Liver (tissue), 9 donors: ENCODE measurements around the gene EIF4E3. TPM values are rescaled to one million over a fixed set of nuclear protein-coding genes. Genes with fewer than 3 reads are reported as not detected.

Experiments used
- DNase-seq: peaks from one replicate; pipeline ENCODE4 v3.0.0-alpha.2; 2017; ENCODE audit warnings: low spot score
- H3K27ac ChIP-seq, 2 donors: one replicate each; pipeline ENCODE4 v1.7.0; 2013; ENCODE audit warnings: inconsistent platforms in 2 of 2, low read length in 2 of 2, control low read depth in 1 of 2, low read depth in 1 of 2, mild to moderate bottlenecking in 1 of 2
- H3K27me3 ChIP-seq, 4 donors: one replicate each; pipeline versions ENCODE4 v1.6.1 to v1.7.0; 2013; ENCODE audit warnings: low read length in 3 of 4, inconsistent platforms in 1 of 4, mild to moderate bottlenecking in 1 of 4, moderate library complexity in 1 of 4; ENCODE audit not compliant: control insufficient read depth in 4 of 4, insufficient read depth in 4 of 4
- H3K36me3 ChIP-seq, 4 donors: one replicate each; pipeline versions ENCODE4 v1.6.1 to v1.7.0; 2013; ENCODE audit warnings: low read length in 3 of 4, mild to moderate bottlenecking in 3 of 4, low read depth in 1 of 4, moderate library complexity in 1 of 4; ENCODE audit not compliant: control insufficient read depth in 4 of 4, insufficient read depth in 3 of 4
- H3K4me1 ChIP-seq, 4 donors: one replicate each; pipeline versions ENCODE4 v1.6.1 to v1.7.0; 2013; ENCODE audit warnings: low read length in 3 of 4, mild to moderate bottlenecking in 3 of 4, moderate library complexity in 1 of 4; ENCODE audit not compliant: control insufficient read depth in 4 of 4, insufficient read depth in 4 of 4
- H3K4me3 ChIP-seq, 3 donors: one replicate each; pipeline versions ENCODE4 v1.6.1 to v1.7.0; 2013; ENCODE audit warnings: low read length in 3 of 3, control low read depth in 1 of 3, low read depth in 1 of 3, mild to moderate bottlenecking in 1 of 3
- H3K9ac ChIP-seq, 2 donors: one replicate each; pipeline ENCODE4 v1.7.0; 2013; ENCODE audit warnings: low read length in 2 of 2, mild to moderate bottlenecking in 2 of 2, moderate library complexity in 2 of 2, control low read depth in 1 of 2, low read depth in 1 of 2
- H3K9me3 ChIP-seq, 4 donors: one replicate each; pipeline versions ENCODE4 v1.6.1 to v1.7.0; 2013; ENCODE audit warnings: low read length in 3 of 4; ENCODE audit not compliant: control insufficient read depth in 4 of 4
- ATF3 ChIP-seq: IDR thresholded peaks from 2 replicates; pipeline ENCODE4 v1.6.1; 2016; ENCODE audit warnings: antibody characterized with exemption
- CTCF ChIP-seq: fragments of 150-350 bp; IDR thresholded peaks from 2 replicates; pipeline ENCODE4 v1.5.1; 2017; ENCODE audit warnings: improper control_type of control experiment, low read depth, low read length; ENCODE audit not compliant: missing input control
- EGR1 ChIP-seq, 2 donors: IDR thresholded peaks; 2 replicates each; pipeline ENCODE4 v1.6.1; 2016 to 2018; ENCODE audit warnings: antibody characterized with exemption in 2 of 2, low read depth in 2 of 2
- FOXA1 ChIP-seq: IDR thresholded peaks from 2 replicates; pipeline ENCODE4 v1.6.1; 2016; ENCODE audit warnings: antibody characterized with exemption
- FOXA2 ChIP-seq: IDR thresholded peaks from 2 replicates; pipeline ENCODE4 v1.6.1; 2016; ENCODE audit warnings: antibody characterized with exemption
- GABPA ChIP-seq, 2 donors: IDR thresholded peaks in 1 of 2; conservative IDR thresholded peaks in 1 of 2; 2 replicates each; pipeline ENCODE4 v1.6.1; 2016; ENCODE audit warnings: antibody characterized with exemption in 2 of 2, mild to moderate bottlenecking in 1 of 2, moderate library complexity in 1 of 2
- HNF4A ChIP-seq, 2 donors: conservative IDR thresholded peaks; 2 replicates each; pipeline ENCODE4 v1.6.1; 2016; ENCODE audit warnings: antibody characterized with exemption in 2 of 2, mild to moderate bottlenecking in 2 of 2
- HNF4G ChIP-seq: IDR thresholded peaks from 2 replicates; pipeline ENCODE4 v1.6.1; 2016; ENCODE audit warnings: antibody characterized with exemption
- JUND ChIP-seq, 2 donors: IDR thresholded peaks; 2 replicates each; pipeline ENCODE4 v1.6.1; 2016; ENCODE audit warnings: antibody characterized with exemption in 2 of 2
- MAX ChIP-seq: IDR thresholded peaks from 2 replicates; pipeline ENCODE4 v1.6.1; 2016; ENCODE audit warnings: antibody characterized with exemption
- NR2F2 ChIP-seq: IDR thresholded peaks from 2 replicates; pipeline ENCODE4 v1.6.1; 2016; ENCODE audit warnings: antibody characterized with exemption
- RAD21 ChIP-seq, 2 donors: IDR thresholded peaks; 2 replicates each; pipeline ENCODE4 v1.6.1; 2016; ENCODE audit warnings: antibody characterized with exemption in 2 of 2, mild to moderate bottlenecking in 2 of 2
- REST ChIP-seq: IDR thresholded peaks from 2 replicates; pipeline ENCODE4 v1.6.1; 2016; ENCODE audit warnings: antibody characterized with exemption, mild to moderate bottlenecking
- RXRA ChIP-seq, 2 donors: IDR thresholded peaks; 2 replicates each; pipeline ENCODE4 v1.6.1; 2017 to 2018; ENCODE audit warnings: antibody characterized with exemption in 2 of 2, mild to moderate bottlenecking in 1 of 2
- SP1 ChIP-seq: IDR thresholded peaks from 2 replicates; pipeline ENCODE4 v1.6.1; 2018; ENCODE audit warnings: antibody characterized with exemption, mild to moderate bottlenecking
- TAF1 ChIP-seq: conservative IDR thresholded peaks from 2 replicates; pipeline ENCODE4 v1.6.1; 2016; ENCODE audit warnings: antibody characterized with exemption, mild to moderate bottlenecking
- ZBTB33 ChIP-seq: IDR thresholded peaks from 2 replicates; pipeline ENCODE4 v1.6.1; 2016; ENCODE audit warnings: antibody characterized with exemption
- WGBS: extraction: QIAGEN DNeasy Blood & Tissue Kit; methylation state at CpG from one replicate; pipeline ENCODE4 v1.1.7; 2013; 5-methylcytosine and 5-hydroxymethylcytosine counted together
- polyA plus RNA-seq, 2 donors: library from polyadenylated mRNA; stranded (reverse) in 1 of 2; unstranded in 1 of 2; fragments of 200-250 nt in 1 of 2; fragments of >200 nt in 1 of 2; fragmentation: Nextera tagmentation in 1 of 2; extraction: Ambion mirVana in 1 of 2; gene quantifications; one replicate each; pipeline versions ENCODE4 v1.2.1 to v1.2.3, GENCODE V29; 2013 to 2015
- total RNA-seq, 2 donors: library from RNA; depleted of rRNA; stranded (reverse); fragments of >200 nt; gene quantifications; one replicate each; pipeline ENCODE4 v1.2.3, GENCODE V29; 2014
- donor health status: healthy.
- donor health status: healthy.
- donor health status: healthy.
- donor health status: healthy.
- donor health status: healthy.

The EIF4E3 gene
- total and polyA plus RNA-seq, 4 donors = 1.1 to 4.0 (median 2.6) TPM

- no peak for TF ChIP-seq REST
- no peak for TF ChIP-seq FOXA2
- no peak for TF ChIP-seq HNF4G
- no peak for TF ChIP-seq CTCF
- no peak for TF ChIP-seq NR2F2
- no peak for TF ChIP-seq ATF3
- TF ChIP-seq ZBTB33 = no peak
- TF ChIP-seq JUND (IDR thresholded peaks at IDR 0.05) = no peak
- no peak for TF ChIP-seq MAX
- TF ChIP-seq HNF4A (conservative IDR thresholded peaks at IDR 0.05) = no peak
- TF ChIP-seq GABPA (IDR thresholded peaks at IDR 0.05 in 1 of 2, conservative IDR thresholded peaks at IDR 0.05 in 1 of 2) = no peak
- TF ChIP-seq SP1 = no peak
- TF ChIP-seq FOXA1 = no peak
- TF ChIP-seq EGR1 (IDR thresholded peaks at IDR 0.05; ENCODE audit: low read depth in 2 of 2) = no peak
- no peak for TF ChIP-seq RAD21 (IDR thresholded peaks at IDR 0.05)
- no peak for TF ChIP-seq RXRA (IDR thresholded peaks at IDR 0.05)
- no peak for TF ChIP-seq TAF1
- H3K36me3 ChIP-seq = no peaks in the 10 kb centered on the region
- H3K9me3 ChIP-seq = no peaks in the 10 kb centered on the region
- DNase-seq = no peak
- H3K27me3 ChIP-seq = peaks cover 0 to 4% (median 0%) of the 10 kb centered on the region in 4 donors
- WGBS = 77% methylated on average over 4 of the region's 4 CpGs
- no peaks in the 10 kb centered on the region for H3K4me1 ChIP-seq
- no peak overlapping the region for H3K9ac ChIP-seq
- no peak overlapping the region for H3K27ac ChIP-seq
- H3K4me3 ChIP-seq = no peak overlapping the region
Observed at GRCh38 chr3:71732637-71733036, 7.4 kb upstream of the EIF4E3 start.
